DOHH2 (cell line): ENCODE measurements around the gene DLD.

ENCODE experiments used
- H3F3A ChIP-seq: fragments of 200-600 bp; sonication (generic), shearing (Covaris generic); 2 replicates; pipeline ENCODE4 v1.6.0; 2016; ENCODE audit warnings: antibody characterized with exemption, mild to moderate bottlenecking; ENCODE audit not compliant: control insufficient read depth, insufficient read depth
- H3K27ac ChIP-seq: fragments of 200-600 bp; sonication (generic); 2 replicates; pipeline ENCODE4 v1.5.1; 2014; ENCODE audit warnings: low read depth, mild to moderate bottlenecking, low read length, moderate library complexity
- H3K27me3 ChIP-seq: fragments of 200-600 bp; sonication (generic); 2 replicates; pipeline ENCODE4 v1.6.1; 2014; ENCODE audit warnings: mild to moderate bottlenecking, low read length, mixed read lengths; ENCODE audit not compliant: control insufficient read depth
- H3K36me3 ChIP-seq: fragments of 200-600 bp; sonication (generic); 2 replicates; pipeline ENCODE4 v1.6.1; 2014; ENCODE audit warnings: mild to moderate bottlenecking, low read length, moderate library complexity, mixed read lengths; ENCODE audit not compliant: control insufficient read depth
- H3K4me1 ChIP-seq: fragments of 200-600 bp; sonication (generic); 2 replicates; pipeline ENCODE4 v1.6.1; 2014; ENCODE audit warnings: mild to moderate bottlenecking, low read length, mixed read lengths; ENCODE audit not compliant: control insufficient read depth
- H3K4me2 ChIP-seq: fragments of 200-600 bp; sonication (generic); 2 replicates; pipeline ENCODE4 v1.6.0; 2014; ENCODE audit warnings: mild to moderate bottlenecking, low read length, moderate library complexity
- H3K4me3 ChIP-seq: fragments of 200-600 bp; sonication (generic); 2 replicates; pipeline ENCODE4 v1.5.1; 2014; ENCODE audit warnings: mild to moderate bottlenecking, low read length, mixed read lengths
- H3K79me2 ChIP-seq: fragments of 200-600 bp; sonication (generic); 2 replicates; pipeline ENCODE4 v1.6.1; 2014; ENCODE audit warnings: mild to moderate bottlenecking, low read length, mixed read lengths; ENCODE audit not compliant: control insufficient read depth
- H3K9me2 ChIP-seq: fragments of 200-600 bp; sonication (generic); replicated peaks from 2 replicates; pipeline ENCODE4 v1.6.1; 2014; ENCODE audit warnings: mild to moderate bottlenecking, low read length, mixed read lengths; ENCODE audit not compliant: control insufficient read depth
- H3K9me3 ChIP-seq: fragments of 200-600 bp; sonication (generic); 2 replicates; pipeline ENCODE4 v1.6.1; 2014; ENCODE audit warnings: antibody characterized with exemption, low read length, mixed read lengths; ENCODE audit not compliant: control insufficient read depth, insufficient read depth
- H4K20me1 ChIP-seq: fragments of 200-600 bp; sonication (generic); 2 replicates; pipeline ENCODE4 v1.6.0; 2014; ENCODE audit warnings: low read depth, mild to moderate bottlenecking, antibody characterized with exemption, low read length, moderate library complexity; ENCODE audit not compliant: control insufficient read depth, insufficient read depth
- EZH2phosphoT487 ChIP-seq: fragments of 200-600 bp; sonication (generic); IDR thresholded peaks from 2 replicates; pipeline ENCODE4 v1.6.1; 2017; ENCODE audit warnings: borderline replicate concordance, mild to moderate bottlenecking, antibody characterized with exemption, low read length, moderate library complexity, mixed read lengths
- TF ChIP-seq, protein P1 (sequence below): fragments of 200-600 bp; sonication (generic); IDR thresholded peaks from one replicate; pipeline ENCODE4 v1.5.1; 2014; ENCODE audit warnings: antibody characterized with exemption, mild to moderate bottlenecking, low read depth, low read length; ENCODE audit not compliant: poor library complexity, severe bottlenecking

The DLD gene

DNA sequence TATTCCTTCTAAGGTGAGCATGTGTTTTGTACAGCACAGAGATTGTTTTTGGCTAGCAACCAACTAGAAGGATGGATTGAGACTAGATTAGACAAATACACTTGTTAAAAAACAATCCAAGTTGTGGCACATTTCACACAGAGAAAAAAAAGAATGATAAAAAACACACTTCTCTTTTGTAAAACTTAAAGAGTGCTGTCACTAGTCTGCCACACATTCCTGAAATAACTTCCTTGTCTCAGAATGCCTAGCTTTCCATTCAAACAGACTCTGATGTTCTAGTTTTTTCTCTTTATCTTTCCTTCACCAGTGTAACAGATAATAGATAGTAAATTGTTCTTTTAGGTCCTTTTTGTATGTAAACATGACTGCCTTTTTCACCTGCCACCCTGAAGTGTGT, 11.4 kb downstream of the DLD start:
- H3K9me2 ChIP-seq = no peaks in the 10 kb centered on the region
- H3K36me3 ChIP-seq = peaks cover 84% of the 10 kb centered on the region
- no peaks in the 10 kb centered on the region for H3K9me3 ChIP-seq
- 0 out of 2 replicates have a peak, but pooled peaks cover 2% of the 10 kb centered on the region for H3F3A ChIP-seq
- TF ChIP-seq, protein P1, sequence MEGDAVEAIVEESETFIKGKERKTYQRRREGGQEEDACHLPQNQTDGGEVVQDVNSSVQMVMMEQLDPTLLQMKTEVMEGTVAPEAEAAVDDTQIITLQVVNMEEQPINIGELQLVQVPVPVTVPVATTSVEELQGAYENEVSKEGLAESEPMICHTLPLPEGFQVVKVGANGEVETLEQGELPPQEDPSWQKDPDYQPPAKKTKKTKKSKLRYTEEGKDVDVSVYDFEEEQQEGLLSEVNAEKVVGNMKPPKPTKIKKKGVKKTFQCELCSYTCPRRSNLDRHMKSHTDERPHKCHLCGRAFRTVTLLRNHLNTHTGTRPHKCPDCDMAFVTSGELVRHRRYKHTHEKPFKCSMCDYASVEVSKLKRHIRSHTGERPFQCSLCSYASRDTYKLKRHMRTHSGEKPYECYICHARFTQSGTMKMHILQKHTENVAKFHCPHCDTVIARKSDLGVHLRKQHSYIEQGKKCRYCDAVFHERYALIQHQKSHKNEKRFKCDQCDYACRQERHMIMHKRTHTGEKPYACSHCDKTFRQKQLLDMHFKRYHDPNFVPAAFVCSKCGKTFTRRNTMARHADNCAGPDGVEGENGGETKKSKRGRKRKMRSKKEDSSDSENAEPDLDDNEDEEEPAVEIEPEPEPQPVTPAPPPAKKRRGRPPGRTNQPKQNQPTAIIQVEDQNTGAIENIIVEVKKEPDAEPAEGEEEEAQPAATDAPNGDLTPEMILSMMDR = no peak
- TF ChIP-seq EZH2phosphoT487 = no peak
- H3K4me2 ChIP-seq = no peak overlapping the region
- H3K27ac ChIP-seq = no peak overlapping the region
- H3K27me3 ChIP-seq = no peaks in the 10 kb centered on the region
- H3K4me3 ChIP-seq = no peak overlapping the region
- H3K4me1 ChIP-seq = peaks cover 4% of the 10 kb centered on the region
- H3K79me2 ChIP-seq = peaks cover 46% of the 10 kb centered on the region
- no peaks in the 10 kb centered on the region for H4K20me1 ChIP-seq

DNA sequence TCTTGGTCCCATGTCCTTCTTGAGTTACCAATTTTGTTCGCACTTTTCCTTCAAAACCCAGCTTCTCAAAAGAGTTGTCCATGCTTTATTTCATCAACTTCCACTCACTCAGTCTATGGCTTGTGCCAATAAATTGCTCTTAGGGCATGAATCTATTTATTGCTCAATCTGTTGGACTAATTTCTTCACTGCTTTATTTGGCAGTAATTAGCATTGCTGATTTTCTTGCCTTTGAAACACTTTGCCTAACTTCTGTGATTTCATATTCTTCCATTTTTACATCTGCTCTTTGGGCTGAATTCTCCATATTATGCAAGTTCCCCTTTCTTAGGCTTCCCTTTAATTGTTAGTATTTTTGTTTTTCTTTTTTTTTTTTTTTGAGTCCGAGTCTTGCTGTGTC, 16.8 kb downstream of the DLD start:
- H4K20me1 ChIP-seq = no peaks in the 10 kb centered on the region
- H3K27ac ChIP-seq = no peak overlapping the region
- H3K4me2 ChIP-seq = no peak overlapping the region
- H3F3A ChIP-seq = no peaks in the 10 kb centered on the region
- TF ChIP-seq, protein P1 = no peak
- no peak for TF ChIP-seq EZH2phosphoT487
- H3K27me3 ChIP-seq = no peaks in the 10 kb centered on the region
- H3K4me3 ChIP-seq = no peak overlapping the region
- H3K9me2 ChIP-seq = no peaks in the 10 kb centered on the region
- no peaks in the 10 kb centered on the region for H3K9me3 ChIP-seq
- H3K79me2 ChIP-seq = peaks cover 18% of the 10 kb centered on the region
- no peaks in the 10 kb centered on the region for H3K4me1 ChIP-seq
- peaks cover 96% of the 10 kb centered on the region for H3K36me3 ChIP-seq

DNA sequence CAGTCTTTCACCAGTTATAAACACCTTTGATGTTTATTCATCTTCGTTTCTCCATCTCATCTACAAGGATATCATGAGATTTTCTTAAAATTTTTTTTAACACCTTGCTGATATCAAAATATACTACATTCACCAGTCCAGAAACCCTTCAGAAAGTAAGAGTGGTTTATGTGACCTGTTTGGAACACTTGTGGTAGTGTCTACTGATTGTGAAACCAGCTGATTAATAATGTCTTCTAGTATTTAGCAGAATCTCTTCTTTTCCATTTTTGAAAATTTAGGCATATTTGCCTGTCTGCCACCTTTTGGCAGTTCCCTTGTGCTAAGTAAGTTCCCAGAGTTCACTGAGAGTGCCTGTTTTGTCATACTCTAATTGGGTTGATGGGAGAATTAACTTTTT, 18.5 kb downstream of the DLD start:
- H3K4me2 ChIP-seq = no peak overlapping the region
- no peaks in the 10 kb centered on the region for H3K9me2 ChIP-seq
- TF ChIP-seq, protein P1 = no peak
- no peak for TF ChIP-seq EZH2phosphoT487
- no peaks in the 10 kb centered on the region for H3K4me1 ChIP-seq
- no peak overlapping the region for H3K27ac ChIP-seq
- H3K36me3 ChIP-seq = peaks cover 96% of the 10 kb centered on the region
- no peaks in the 10 kb centered on the region for H3F3A ChIP-seq
- peaks cover 32% of the 10 kb centered on the region for H3K79me2 ChIP-seq
- H3K4me3 ChIP-seq = no peak overlapping the region
- H3K9me3 ChIP-seq = no peaks in the 10 kb centered on the region
- H4K20me1 ChIP-seq = no peaks in the 10 kb centered on the region
- no peaks in the 10 kb centered on the region for H3K27me3 ChIP-seq

DNA sequence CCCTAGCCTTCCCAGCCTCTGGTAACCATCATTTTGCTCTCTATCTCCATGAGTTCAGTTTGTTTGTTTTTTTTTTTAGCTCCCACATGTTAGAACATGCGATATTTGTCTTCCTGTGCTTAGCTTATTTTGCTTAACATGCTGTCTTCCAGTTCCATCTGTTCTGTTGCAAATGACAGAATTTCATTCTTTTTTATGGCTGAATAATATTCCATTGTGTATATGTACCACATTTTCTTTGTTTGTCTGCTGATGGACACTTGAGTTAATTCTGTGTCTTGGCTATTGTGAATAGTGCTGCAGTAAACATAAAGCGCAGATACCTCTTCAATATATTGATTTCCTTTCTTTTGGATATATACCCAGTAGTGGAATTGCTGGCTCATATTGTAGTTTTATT, 21.0 kb downstream of the DLD start:
- no peak overlapping the region for H3K4me2 ChIP-seq
- no peak overlapping the region for H3K4me3 ChIP-seq
- H3K27ac ChIP-seq = no peak overlapping the region
- TF ChIP-seq EZH2phosphoT487 = no peak
- TF ChIP-seq, protein P1 = no peak
- no peaks in the 10 kb centered on the region for H3K4me1 ChIP-seq
- H3K79me2 ChIP-seq = peaks cover 32% of the 10 kb centered on the region
- H3K9me2 ChIP-seq = no peaks in the 10 kb centered on the region
- no peaks in the 10 kb centered on the region for H3K9me3 ChIP-seq
- no peaks in the 10 kb centered on the region for H3F3A ChIP-seq
- H3K36me3 ChIP-seq = peaks cover 90% of the 10 kb centered on the region
- H3K27me3 ChIP-seq = no peaks in the 10 kb centered on the region
- no peaks in the 10 kb centered on the region for H4K20me1 ChIP-seq
